Measurements from ENCODE around the gene ACYP2. TPM values are rescaled to one million over a fixed set of nuclear protein-coding genes. Genes with fewer than 3 reads are reported as not detected.
"Not testable (repeated sequence)": the region's sequence is repeated elsewhere in the genome, so short reads cannot be mapped to it uniquely, and the experiment has no call there.

Gene ACYP2
- total RNA-seq, 1 donor from 2014 or later: 76.7 TPM

DNA sequence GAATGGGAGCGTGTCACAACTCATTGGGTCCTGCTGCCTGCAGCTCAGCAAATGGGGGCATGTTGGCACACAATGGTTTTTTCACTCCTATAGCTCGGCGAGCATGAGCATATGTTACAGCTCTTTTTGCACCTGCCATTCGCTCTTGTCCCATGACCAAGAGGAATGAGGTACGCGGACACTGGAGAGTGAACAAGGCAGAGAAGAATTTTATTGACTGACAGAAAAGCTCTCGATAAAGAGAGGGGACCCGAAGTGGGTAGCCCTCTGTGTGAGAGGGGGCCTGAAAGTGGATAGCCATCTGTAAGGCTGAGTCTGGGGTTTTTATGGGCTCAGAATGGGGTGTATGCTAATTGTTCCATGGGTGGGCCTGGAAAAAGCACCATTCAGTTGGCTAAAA is 5.5 kb downstream of the ACYP2 start:
- intact Hi-C loops (cut with micrococcal nuclease): no loop called here
- H3K27ac ChIP-seq (replicated peaks): peak overlapping the region; percentile 87
- DNase-seq: no peak
- peaks cover 15% of the 10 kb centered on the region for H3K9me3 ChIP-seq (replicated peaks)
- peaks cover 7% of the 10 kb centered on the region for H3K36me3 ChIP-seq
- H3K4me3 ChIP-seq: no peak overlapping the region
- no peaks in the 10 kb centered on the region for H3K27me3 ChIP-seq (ENCODE audit: low read depth)
- H3K4me1 ChIP-seq: peaks cover 31% of the 10 kb centered on the region
- TF ChIP-seq, protein P1, sequence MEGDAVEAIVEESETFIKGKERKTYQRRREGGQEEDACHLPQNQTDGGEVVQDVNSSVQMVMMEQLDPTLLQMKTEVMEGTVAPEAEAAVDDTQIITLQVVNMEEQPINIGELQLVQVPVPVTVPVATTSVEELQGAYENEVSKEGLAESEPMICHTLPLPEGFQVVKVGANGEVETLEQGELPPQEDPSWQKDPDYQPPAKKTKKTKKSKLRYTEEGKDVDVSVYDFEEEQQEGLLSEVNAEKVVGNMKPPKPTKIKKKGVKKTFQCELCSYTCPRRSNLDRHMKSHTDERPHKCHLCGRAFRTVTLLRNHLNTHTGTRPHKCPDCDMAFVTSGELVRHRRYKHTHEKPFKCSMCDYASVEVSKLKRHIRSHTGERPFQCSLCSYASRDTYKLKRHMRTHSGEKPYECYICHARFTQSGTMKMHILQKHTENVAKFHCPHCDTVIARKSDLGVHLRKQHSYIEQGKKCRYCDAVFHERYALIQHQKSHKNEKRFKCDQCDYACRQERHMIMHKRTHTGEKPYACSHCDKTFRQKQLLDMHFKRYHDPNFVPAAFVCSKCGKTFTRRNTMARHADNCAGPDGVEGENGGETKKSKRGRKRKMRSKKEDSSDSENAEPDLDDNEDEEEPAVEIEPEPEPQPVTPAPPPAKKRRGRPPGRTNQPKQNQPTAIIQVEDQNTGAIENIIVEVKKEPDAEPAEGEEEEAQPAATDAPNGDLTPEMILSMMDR (IDR thresholded peaks at IDR 0.05; ENCODE audit: borderline replicate concordance): no peak

DNA sequence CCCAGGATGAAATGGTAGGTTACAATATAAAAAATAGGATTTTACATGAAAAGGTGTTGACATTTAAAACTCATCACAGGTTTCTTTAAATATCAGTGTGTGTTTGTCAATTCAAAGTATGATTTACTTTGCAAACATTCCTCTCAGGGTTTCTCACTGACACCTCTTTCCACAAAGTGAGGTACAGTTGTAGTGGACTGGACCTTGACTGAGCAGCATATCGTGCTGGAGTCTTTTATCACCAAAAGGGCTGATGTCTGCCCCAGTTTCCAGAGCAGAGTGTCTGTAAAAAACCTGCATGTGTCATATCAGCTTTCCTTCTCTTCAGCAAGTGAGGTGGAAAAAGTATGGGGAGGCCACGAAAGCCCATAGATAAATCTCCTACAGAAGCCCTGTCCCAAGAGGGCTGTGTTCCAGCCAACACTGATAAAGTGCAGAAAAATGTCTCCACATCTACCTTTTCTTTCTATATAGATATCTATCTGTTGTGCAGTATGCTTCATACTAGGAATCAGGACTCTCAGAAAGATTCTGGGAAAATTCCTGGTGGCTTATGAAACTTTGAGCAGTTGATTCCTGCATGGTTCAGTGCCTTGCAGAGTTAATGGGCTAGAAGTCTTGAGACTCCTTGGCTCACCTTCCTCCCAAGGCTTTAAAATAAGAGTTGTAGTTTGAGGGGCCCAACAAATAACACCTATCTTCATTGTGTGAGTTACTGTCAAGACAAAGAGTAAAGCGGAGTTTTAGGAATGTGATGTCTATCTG is 6.9 kb downstream of the ACYP2 start:
- Histone ChIP-seq H3K27me3 (ENCODE audit: low read depth) (no peaks in the 10 kb centered on the region), H3K4me3 (peak overlapping the region; percentile 53), H3K4me1 (peaks cover 27% of the 10 kb centered on the region), H3K36me3 (peaks cover 7% of the 10 kb centered on the region), H3K9me3 (replicated peaks) (peaks cover 9% of the 10 kb centered on the region), H3K27ac (replicated peaks) (peak overlapping the region; percentile 87)
- intact Hi-C loops (cut with micrococcal nuclease): no loop called here
- TF ChIP-seq, protein P1 (IDR thresholded peaks at IDR 0.05; ENCODE audit: borderline replicate concordance): no peak
- no peak for DNase-seq

DNA sequence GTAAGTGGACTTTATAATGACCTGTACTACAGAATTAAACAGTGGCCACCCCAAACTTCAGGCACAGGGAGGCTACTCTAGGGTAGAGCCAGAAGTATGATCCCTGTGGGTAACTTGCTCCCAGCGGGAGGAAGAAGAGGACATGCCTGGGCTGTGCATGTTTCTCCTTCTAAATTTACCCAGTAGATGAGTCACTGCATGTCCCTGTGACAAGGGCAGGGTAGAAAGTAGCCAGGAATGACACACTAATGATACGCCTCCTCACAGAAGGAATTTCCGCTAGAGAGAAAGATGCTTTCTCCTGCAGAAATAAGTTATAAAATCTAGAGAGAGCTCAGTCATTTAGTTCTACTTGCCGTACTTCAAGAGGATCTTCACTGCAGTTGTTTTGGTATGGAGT is 7.5 kb downstream of the ACYP2 start:
- no peak for DNase-seq
- H3K27ac ChIP-seq (replicated peaks): peak overlapping the region; percentile 87
- H3K4me1 ChIP-seq: peaks cover 27% of the 10 kb centered on the region
- no peaks in the 10 kb centered on the region for H3K27me3 ChIP-seq (ENCODE audit: low read depth)
- peak overlapping the region; percentile 53 for H3K4me3 ChIP-seq
- TF ChIP-seq, protein P1 (IDR thresholded peaks at IDR 0.05; ENCODE audit: borderline replicate concordance): no peak
- intact Hi-C loops (cut with micrococcal nuclease): no loop called here
- peaks cover 7% of the 10 kb centered on the region for H3K36me3 ChIP-seq
- H3K9me3 ChIP-seq (replicated peaks): peaks cover 9% of the 10 kb centered on the region

DNA sequence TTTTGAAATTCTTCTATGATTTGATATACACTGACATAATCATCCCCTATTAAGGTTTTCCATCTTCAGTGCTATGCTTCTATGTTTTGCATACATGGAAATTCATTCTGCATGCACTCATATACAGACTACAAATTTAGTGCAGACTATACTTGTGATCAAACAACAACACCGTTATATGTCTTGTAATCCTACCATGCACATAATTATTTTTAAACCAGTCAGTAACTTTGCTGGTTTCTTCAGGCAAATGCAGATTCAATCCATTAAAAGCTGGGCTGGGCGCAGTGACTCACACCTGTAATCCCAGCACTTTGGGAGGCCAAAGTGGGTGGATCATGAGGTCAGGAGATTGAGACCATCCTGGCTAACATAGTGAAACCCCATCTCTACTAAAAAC is 11.8 kb downstream of the ACYP2 start:
- intact Hi-C loops (cut with micrococcal nuclease); DNase-seq: not testable (repeated sequence)

DNA sequence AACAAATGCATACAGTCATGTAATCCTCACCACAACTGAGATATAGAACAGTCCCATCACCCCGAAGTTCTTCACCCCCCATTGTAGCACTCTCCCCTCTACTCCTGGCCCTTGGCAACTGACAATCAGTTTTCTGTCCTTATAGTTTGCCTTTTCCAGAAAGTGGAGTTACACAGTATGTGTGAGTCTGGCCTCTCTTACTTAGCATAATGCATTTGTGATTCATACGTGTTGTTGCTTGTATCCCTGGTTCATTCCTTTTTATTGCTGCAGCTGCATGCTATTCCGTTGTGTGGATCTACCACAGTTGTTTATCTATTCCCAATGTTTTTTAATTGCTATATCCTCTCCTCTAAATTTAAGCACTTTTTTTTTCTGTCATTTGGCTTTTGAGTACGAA is 17.6 kb downstream of the ACYP2 start:
- Histone ChIP-seq H3K27me3 (ENCODE audit: low read depth) (no peaks in the 10 kb centered on the region), H3K36me3 (peaks cover 5% of the 10 kb centered on the region), H3K4me1 (no peaks in the 10 kb centered on the region), H3K4me3 (no peak overlapping the region), H3K9me3 (replicated peaks) (no peaks in the 10 kb centered on the region), H3K27ac (replicated peaks) (no peak overlapping the region)
- intact Hi-C loops (cut with micrococcal nuclease): no loop called here
- TF ChIP-seq, protein P1 (IDR thresholded peaks at IDR 0.05; ENCODE audit: borderline replicate concordance): no peak
- DNase-seq: no peak

More for the DNA sequence above, 11.8 kb downstream of the ACYP2 start:
- not testable (repeated sequence) for H3K36me3 ChIP-seq; H3K27ac ChIP-seq (replicated peaks); H3K4me3 ChIP-seq; H3K9me3 ChIP-seq (replicated peaks); H3K27me3 ChIP-seq (ENCODE audit: low read depth)
- H3K4me1 ChIP-seq: peaks cover 18% of the 10 kb centered on the region

DNA sequence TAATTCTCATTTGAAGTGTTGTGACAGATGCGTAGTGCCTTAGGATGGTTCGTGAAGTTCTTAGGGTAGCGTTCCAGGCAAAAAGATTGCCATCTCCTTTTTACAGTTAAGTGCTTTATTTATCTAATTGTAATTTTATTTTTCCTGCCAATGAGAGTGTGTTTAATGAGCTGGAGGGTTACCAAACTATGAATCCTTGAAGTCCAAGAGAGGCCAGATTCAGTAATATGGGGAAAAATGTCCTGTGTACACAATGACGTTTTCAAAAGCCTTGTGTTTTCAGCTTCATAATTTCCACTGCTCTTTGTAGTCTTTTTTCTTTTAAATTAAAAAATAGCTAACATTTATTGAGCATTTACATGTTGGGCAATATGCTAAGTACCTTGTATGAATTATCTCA is 23.8 kb downstream of the ACYP2 start:
- Histone ChIP-seq H3K9me3 (replicated peaks) (no peaks in the 10 kb centered on the region), H3K4me3 (no peak overlapping the region), H3K27ac (replicated peaks) (no peak overlapping the region), H3K27me3 (ENCODE audit: low read depth) (no peaks in the 10 kb centered on the region), H3K36me3 (peaks cover 31% of the 10 kb centered on the region), H3K4me1 (no peaks in the 10 kb centered on the region)
- DNase-seq: no peak
- TF ChIP-seq, protein P1 (IDR thresholded peaks at IDR 0.05; ENCODE audit: borderline replicate concordance): no peak
- intact Hi-C loops (cut with micrococcal nuclease): no loop called here
